Measurements from ENCODE around the gene UNC119.

DNA sequence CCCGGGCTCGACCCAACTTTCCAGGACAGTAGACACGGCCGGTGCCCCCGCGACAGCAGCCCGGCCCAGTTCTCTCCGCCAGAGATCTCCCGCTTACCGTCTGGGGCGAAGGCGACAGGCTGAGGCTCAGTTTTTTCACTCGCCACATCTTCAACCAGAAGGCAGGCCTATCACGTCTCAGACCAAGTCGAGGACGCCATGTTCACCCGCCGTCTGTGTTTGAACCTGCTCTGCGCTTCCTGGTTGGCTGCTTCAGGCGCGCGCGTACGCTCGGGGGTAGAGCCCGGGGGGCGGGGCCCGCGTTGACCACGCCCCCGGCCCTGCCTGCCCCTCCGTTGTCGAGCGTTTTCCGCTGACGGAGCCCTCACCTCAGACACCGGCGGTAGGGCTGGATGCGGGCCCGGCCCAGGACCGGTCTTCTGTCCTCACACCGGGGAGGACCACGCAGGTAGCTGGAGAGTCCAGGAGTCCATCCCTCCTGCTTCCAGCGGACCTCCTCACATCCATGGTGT, 46.4 kb upstream of the UNC119 start, which contains the start of gene SPAG5:
- TF ChIP-seq, protein P1, sequence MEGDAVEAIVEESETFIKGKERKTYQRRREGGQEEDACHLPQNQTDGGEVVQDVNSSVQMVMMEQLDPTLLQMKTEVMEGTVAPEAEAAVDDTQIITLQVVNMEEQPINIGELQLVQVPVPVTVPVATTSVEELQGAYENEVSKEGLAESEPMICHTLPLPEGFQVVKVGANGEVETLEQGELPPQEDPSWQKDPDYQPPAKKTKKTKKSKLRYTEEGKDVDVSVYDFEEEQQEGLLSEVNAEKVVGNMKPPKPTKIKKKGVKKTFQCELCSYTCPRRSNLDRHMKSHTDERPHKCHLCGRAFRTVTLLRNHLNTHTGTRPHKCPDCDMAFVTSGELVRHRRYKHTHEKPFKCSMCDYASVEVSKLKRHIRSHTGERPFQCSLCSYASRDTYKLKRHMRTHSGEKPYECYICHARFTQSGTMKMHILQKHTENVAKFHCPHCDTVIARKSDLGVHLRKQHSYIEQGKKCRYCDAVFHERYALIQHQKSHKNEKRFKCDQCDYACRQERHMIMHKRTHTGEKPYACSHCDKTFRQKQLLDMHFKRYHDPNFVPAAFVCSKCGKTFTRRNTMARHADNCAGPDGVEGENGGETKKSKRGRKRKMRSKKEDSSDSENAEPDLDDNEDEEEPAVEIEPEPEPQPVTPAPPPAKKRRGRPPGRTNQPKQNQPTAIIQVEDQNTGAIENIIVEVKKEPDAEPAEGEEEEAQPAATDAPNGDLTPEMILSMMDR (conservative IDR thresholded peaks at IDR 0.05; ENCODE audit: low read length), result no peak
- no peak for TF ChIP-seq EZH2phosphoT487 (IDR thresholded peaks at IDR 0.05; ENCODE audit: borderline replicate concordance)
